ENCODE results near the gene KRABD2.
"Not testable (repeated sequence)": the region's sequence is repeated elsewhere in the genome, so short reads cannot be mapped to it uniquely, and the experiment has no call there.

Gene KRABD2

DNA sequence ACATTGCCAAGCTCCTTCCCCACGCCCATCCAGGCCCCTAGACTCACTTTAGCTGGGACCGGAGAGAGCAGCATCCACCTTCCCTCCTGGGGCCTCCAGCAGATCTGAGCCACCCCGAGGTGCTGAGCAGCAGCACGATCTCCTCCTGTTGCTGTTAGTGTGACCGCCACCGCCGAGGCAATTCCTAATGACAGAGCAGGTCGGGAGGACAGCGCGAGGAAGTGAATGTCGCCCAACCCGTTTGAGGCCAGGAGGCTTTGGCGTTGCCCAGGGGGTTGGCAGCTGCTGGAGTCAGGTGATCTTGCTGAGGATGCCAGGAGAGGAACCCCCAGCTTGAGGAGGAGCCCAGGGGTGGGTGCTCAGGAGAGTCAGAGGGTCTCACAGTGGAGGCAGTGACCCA, 21.1 kb upstream of the KRABD2 start, which contains the start of gene RNF222:
Gene RNF222 (minus strand): TSS at position 192 of the 400 bp plus-strand sequence. CDS start 4,366 bp downstream, outside the sequence.
- no peaks in the 10 kb centered on the region for H4K20me1 ChIP-seq (ENCODE audit: insufficient read depth, low read length)
- no peaks in the 10 kb centered on the region for H3K9me3 ChIP-seq (ENCODE audit: insufficient read depth, low read depth, low read length)
- Mint-ChIP-seq H3K27me3 (ENCODE audit: low read depth, unreplicated experiment) (peaks cover 45% of the 10 kb centered on the region), H3K4me3 (ENCODE audit: unreplicated experiment) (no peak within 1 kb of the TSS), H3K27ac (ENCODE audit: unreplicated experiment) (no peak within 1 kb of the TSS), H3K4me1 (ENCODE audit: low read depth, unreplicated experiment) (no peaks in the 10 kb centered on the region), H3K9me3 (ENCODE audit: unreplicated experiment) (peaks cover 3% of the 10 kb centered on the region), H3K36me3 (ENCODE audit: low read depth, unreplicated experiment) (no peaks in the 10 kb centered on the region)
- peaks cover 20% of the 10 kb centered on the region for H3K27me3 ChIP-seq (ENCODE audit: insufficient read depth, low read length)
- FAIRE-seq (no peak), DNase-seq (ENCODE audit: low read depth) (no peak)
- TF ChIP-seq, protein P1, sequence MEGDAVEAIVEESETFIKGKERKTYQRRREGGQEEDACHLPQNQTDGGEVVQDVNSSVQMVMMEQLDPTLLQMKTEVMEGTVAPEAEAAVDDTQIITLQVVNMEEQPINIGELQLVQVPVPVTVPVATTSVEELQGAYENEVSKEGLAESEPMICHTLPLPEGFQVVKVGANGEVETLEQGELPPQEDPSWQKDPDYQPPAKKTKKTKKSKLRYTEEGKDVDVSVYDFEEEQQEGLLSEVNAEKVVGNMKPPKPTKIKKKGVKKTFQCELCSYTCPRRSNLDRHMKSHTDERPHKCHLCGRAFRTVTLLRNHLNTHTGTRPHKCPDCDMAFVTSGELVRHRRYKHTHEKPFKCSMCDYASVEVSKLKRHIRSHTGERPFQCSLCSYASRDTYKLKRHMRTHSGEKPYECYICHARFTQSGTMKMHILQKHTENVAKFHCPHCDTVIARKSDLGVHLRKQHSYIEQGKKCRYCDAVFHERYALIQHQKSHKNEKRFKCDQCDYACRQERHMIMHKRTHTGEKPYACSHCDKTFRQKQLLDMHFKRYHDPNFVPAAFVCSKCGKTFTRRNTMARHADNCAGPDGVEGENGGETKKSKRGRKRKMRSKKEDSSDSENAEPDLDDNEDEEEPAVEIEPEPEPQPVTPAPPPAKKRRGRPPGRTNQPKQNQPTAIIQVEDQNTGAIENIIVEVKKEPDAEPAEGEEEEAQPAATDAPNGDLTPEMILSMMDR (IDR thresholded peaks at IDR 0.05; ENCODE audit: insufficient read depth, low read depth, low read length): no peak
- no peak for TF ChIP-seq EZH2 (IDR thresholded peaks at IDR 0.05; ENCODE audit: insufficient read depth, low read length)
- H2AFZ ChIP-seq (ENCODE audit: low read depth, low read length): no peak within 1 kb of the TSS
- no peak within 1 kb of the TSS for H3K9ac ChIP-seq (ENCODE audit: low read length)
- no peaks in the 10 kb centered on the region for H3K79me2 ChIP-seq (ENCODE audit: insufficient read depth, low read length)
- no peak within 1 kb of the TSS for H3K4me2 ChIP-seq (ENCODE audit: low read length)
- H3K36me3 ChIP-seq (ENCODE audit: insufficient read depth, low read length): no peaks in the 10 kb centered on the region
- no peak within 1 kb of the TSS for H3K4me3 ChIP-seq (ENCODE audit: insufficient read depth, low read depth, low read length)
- H3K4me1 ChIP-seq (ENCODE audit: insufficient read depth, low read length): peaks cover 9% of the 10 kb centered on the region
- no peak within 1 kb of the TSS for H3K27ac ChIP-seq (ENCODE audit: low read depth, low read length)

DNA sequence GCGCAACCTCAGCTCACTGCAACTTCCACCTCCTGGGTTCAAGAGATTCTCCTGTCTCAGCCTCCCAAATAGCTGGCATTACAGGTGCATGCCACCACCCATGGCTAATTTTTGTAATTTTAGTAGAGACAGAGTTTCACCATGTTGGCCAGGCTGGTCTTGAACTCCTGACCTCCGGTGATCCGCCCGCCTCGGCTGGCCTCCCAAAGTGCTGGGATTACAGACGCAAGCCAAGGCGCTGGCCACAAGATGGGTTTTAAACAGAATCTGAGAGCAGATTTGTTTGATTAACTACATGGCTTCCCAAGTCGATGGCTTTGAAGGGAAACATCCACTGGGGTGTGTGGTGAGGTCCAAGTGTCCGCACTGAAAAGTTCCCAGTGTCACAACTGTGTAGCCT, 18.0 kb upstream of the KRABD2 start:
- H3K4me1 Mint-ChIP-seq (ENCODE audit: low read depth, unreplicated experiment); H3K27ac ChIP-seq (ENCODE audit: low read depth, low read length); H3K27ac Mint-ChIP-seq (ENCODE audit: unreplicated experiment); H3K36me3 Mint-ChIP-seq (ENCODE audit: low read depth, unreplicated experiment); H3K36me3 ChIP-seq (ENCODE audit: insufficient read depth, low read length); H3K4me3 ChIP-seq (ENCODE audit: insufficient read depth, low read depth, low read length); H3K79me2 ChIP-seq (ENCODE audit: insufficient read depth, low read length); H3K9me3 ChIP-seq (ENCODE audit: insufficient read depth, low read depth, low read length); DNase-seq (ENCODE audit: low read depth); FAIRE-seq; H3K9me3 Mint-ChIP-seq (ENCODE audit: unreplicated experiment); H4K20me1 ChIP-seq (ENCODE audit: insufficient read depth, low read length); H3K9ac ChIP-seq (ENCODE audit: low read length); H3K4me3 Mint-ChIP-seq (ENCODE audit: unreplicated experiment); H2AFZ ChIP-seq (ENCODE audit: low read depth, low read length); H3K4me2 ChIP-seq (ENCODE audit: low read length): not testable (repeated sequence)
- peaks cover 14% of the 10 kb centered on the region for H3K4me1 ChIP-seq (ENCODE audit: insufficient read depth, low read length)
- peaks cover 37% of the 10 kb centered on the region for H3K27me3 Mint-ChIP-seq (ENCODE audit: low read depth, unreplicated experiment)
- H3K27me3 ChIP-seq (ENCODE audit: insufficient read depth, low read length): peaks cover 12% of the 10 kb centered on the region

DNA sequence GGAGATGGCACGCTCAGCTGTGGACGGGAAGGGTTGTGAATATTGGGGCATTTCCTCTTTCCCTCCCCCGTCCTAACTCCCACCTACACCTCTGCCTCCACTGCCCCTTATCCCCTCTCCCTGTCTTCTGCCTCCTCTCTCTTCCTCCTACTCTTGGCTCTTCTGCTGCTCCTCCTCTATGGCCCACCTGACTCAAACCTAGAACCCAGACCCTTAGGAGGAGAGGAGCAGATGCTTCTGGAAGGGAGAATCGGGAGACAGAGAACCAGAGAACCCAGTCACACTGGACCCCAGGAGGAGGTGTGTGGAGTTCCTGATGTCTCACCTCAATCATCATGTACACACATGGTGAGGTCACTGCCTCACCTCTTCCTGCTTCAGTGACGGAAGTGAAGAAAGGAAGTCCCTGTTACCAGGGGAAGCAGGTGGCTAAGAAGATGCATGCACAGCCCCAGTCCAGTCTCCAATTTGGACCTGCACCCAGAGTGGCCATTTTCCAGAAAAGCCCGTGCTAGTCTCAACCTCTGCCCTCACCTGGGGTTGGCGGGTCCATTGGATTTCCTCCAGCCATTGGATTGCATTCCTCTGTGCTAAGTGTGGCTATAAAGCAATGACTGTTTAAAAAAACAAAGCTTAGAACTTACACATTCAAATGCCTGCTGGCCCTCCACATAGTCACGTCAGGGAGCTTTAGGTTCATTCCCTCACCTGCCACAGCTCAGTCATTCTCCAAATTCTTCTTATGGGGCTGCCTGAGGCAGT, 17.1 kb upstream of the KRABD2 start:
- no peak for TF ChIP-seq EZH2 (IDR thresholded peaks at IDR 0.05; ENCODE audit: insufficient read depth, low read length)
- TF ChIP-seq, protein P1 (IDR thresholded peaks at IDR 0.05; ENCODE audit: insufficient read depth, low read depth, low read length): no peak
- H3K36me3 ChIP-seq (ENCODE audit: insufficient read depth, low read length): no peaks in the 10 kb centered on the region
- Mint-ChIP-seq H3K9me3 (ENCODE audit: unreplicated experiment) (peaks cover 2% of the 10 kb centered on the region), H3K4me3 (ENCODE audit: unreplicated experiment) (no peak overlapping the region), H3K27me3 (ENCODE audit: low read depth, unreplicated experiment) (peaks cover 34% of the 10 kb centered on the region), H3K4me1 (ENCODE audit: low read depth, unreplicated experiment) (no peaks in the 10 kb centered on the region), H3K36me3 (ENCODE audit: low read depth, unreplicated experiment) (no peaks in the 10 kb centered on the region), H3K27ac (ENCODE audit: unreplicated experiment) (no peak overlapping the region)
- H3K9ac ChIP-seq (ENCODE audit: low read length): peak overlapping the region; percentile 1
- FAIRE-seq (no peak), DNase-seq (ENCODE audit: low read depth) (no peak)
- no peaks in the 10 kb centered on the region for H3K79me2 ChIP-seq (ENCODE audit: insufficient read depth, low read length)
- peaks cover 12% of the 10 kb centered on the region for H3K27me3 ChIP-seq (ENCODE audit: insufficient read depth, low read length)
- no peaks in the 10 kb centered on the region for H4K20me1 ChIP-seq (ENCODE audit: insufficient read depth, low read length)
- no peak overlapping the region for H3K27ac ChIP-seq (ENCODE audit: low read depth, low read length)
- H3K4me2 ChIP-seq (ENCODE audit: low read length): no peak overlapping the region
- H2AFZ ChIP-seq (ENCODE audit: low read depth, low read length): no peak overlapping the region
- no peaks in the 10 kb centered on the region for H3K9me3 ChIP-seq (ENCODE audit: insufficient read depth, low read depth, low read length)
- H3K4me3 ChIP-seq (ENCODE audit: insufficient read depth, low read depth, low read length): no peak overlapping the region
- H3K4me1 ChIP-seq (ENCODE audit: insufficient read depth, low read length): peaks cover 14% of the 10 kb centered on the region

Measured in astrocyte (in vitro differentiated cells and primary cell).